GM12878 (cell line): ENCODE data around the gene CDPF1.

Experiments used
- CBX5 ChIP-seq: sonication (generic); IDR thresholded peaks from 2 replicates; pipeline ENCODE4 v1.6.1; 2016; ENCODE audit warnings: low read depth, moderate library complexity, mild to moderate bottlenecking, inconsistent platforms
- EGR1 ChIP-seq, 2 experiments: IDR thresholded peaks; 1 replicate in 1 of 2; 2 replicates in 1 of 2; pipeline ENCODE4 v1.6.1; 2011 to 2012; ENCODE audit warnings: low read depth in 2 of 2, low read length in 2 of 2, borderline replicate concordance in 1 of 2, mild to moderate bottlenecking in 1 of 2, moderate library complexity in 1 of 2
- EP300 ChIP-seq, 2 experiments: fragments of 150-350 bp in 1 of 2; IDR thresholded peaks; 2 replicates each; pipeline ENCODE4 v1.6.1; 2011 to 2012; ENCODE audit warnings: low read depth in 2 of 2, low read length in 2 of 2, borderline replicate concordance in 1 of 2, improper control_type of control experiment in 1 of 2, inconsistent platforms in 1 of 2; ENCODE audit not compliant: control insufficient read depth in 1 of 2
- ETV6 ChIP-seq, 2 experiments: fragments of 450-650 bp in 1 of 2; IDR thresholded peaks in 1 of 2; conservative IDR thresholded peaks in 1 of 2; 2 replicates each; pipeline ENCODE4 v1.6.1; 2014; ENCODE audit warnings: antibody characterized with exemption in 1 of 2, borderline replicate concordance in 1 of 2, low read depth in 1 of 2, mild to moderate bottlenecking in 1 of 2, moderate library complexity in 1 of 2
- HDAC6 ChIP-seq: fragments of 200-600 bp; sonication (generic); IDR thresholded peaks from one replicate; pipeline ENCODE4 v1.8.0; 2017; ENCODE audit warnings: antibody characterized with exemption; ENCODE audit not compliant: unreplicated experiment
- JUNB ChIP-seq: IDR thresholded peaks from 2 replicates; pipeline ENCODE4 v1.6.1; 2016; ENCODE audit warnings: antibody characterized with exemption, mild to moderate bottlenecking
- RAD51 ChIP-seq: fragments of 450-650 bp; IDR thresholded peaks from 2 replicates; pipeline ENCODE4 v1.6.1; 2016; ENCODE audit warnings: moderate library complexity, mild to moderate bottlenecking, inconsistent platforms
- SIX5 ChIP-seq: IDR thresholded peaks from 2 replicates; pipeline ENCODE4 v1.6.1; 2011; ENCODE audit warnings: mild to moderate bottlenecking, low read depth, low read length, moderate library complexity; ENCODE audit not compliant: severe bottlenecking
- TAF1 ChIP-seq: IDR thresholded peaks from 2 replicates; pipeline ENCODE4 v1.6.1; 2011; ENCODE audit warnings: mild to moderate bottlenecking, low read depth, low read length, borderline replicate concordance
- ZNF207 ChIP-seq: fragments of 450-650 bp; IDR thresholded peaks from 2 replicates; pipeline ENCODE4 v1.6.1; 2014; ENCODE audit warnings: antibody characterized with exemption, mild to moderate bottlenecking, borderline replicate concordance
- TF ChIP-seq, protein P1 (sequence below), 3 experiments: IDR thresholded peaks in 2 of 3; conservative IDR thresholded peaks in 1 of 3; 2 replicates each; pipeline ENCODE4 v1.5.1; 2011; ENCODE audit warnings: low read depth in 3 of 3, low read length in 3 of 3, mild to moderate bottlenecking in 3 of 3, control low read depth in 2 of 3, moderate library complexity in 2 of 3, inconsistent platforms in 1 of 3, mixed read lengths in 1 of 3; ENCODE audit not compliant: control insufficient read depth in 2 of 3, insufficient read depth in 1 of 3; ENCODE audit errors: extremely low read depth in 1 of 3

GRCh38 chr22:46280999-46281623 lies 31.0 kb upstream of the CDPF1 start:
- TF ChIP-seq TAF1, result no peak
- TF ChIP-seq SIX5, result no peak
- no peak for TF ChIP-seq JUNB
- no peak for TF ChIP-seq HDAC6
- no peak for TF ChIP-seq ETV6 (conservative IDR thresholded peaks at IDR 0.05 in 1 of 2, IDR thresholded peaks at IDR 0.05 in 1 of 2; ENCODE audit: borderline replicate concordance in 1 of 2, low read depth in 1 of 2)
- TF ChIP-seq, protein P1, sequence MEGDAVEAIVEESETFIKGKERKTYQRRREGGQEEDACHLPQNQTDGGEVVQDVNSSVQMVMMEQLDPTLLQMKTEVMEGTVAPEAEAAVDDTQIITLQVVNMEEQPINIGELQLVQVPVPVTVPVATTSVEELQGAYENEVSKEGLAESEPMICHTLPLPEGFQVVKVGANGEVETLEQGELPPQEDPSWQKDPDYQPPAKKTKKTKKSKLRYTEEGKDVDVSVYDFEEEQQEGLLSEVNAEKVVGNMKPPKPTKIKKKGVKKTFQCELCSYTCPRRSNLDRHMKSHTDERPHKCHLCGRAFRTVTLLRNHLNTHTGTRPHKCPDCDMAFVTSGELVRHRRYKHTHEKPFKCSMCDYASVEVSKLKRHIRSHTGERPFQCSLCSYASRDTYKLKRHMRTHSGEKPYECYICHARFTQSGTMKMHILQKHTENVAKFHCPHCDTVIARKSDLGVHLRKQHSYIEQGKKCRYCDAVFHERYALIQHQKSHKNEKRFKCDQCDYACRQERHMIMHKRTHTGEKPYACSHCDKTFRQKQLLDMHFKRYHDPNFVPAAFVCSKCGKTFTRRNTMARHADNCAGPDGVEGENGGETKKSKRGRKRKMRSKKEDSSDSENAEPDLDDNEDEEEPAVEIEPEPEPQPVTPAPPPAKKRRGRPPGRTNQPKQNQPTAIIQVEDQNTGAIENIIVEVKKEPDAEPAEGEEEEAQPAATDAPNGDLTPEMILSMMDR (IDR thresholded peaks at IDR 0.05 in 2 of 3, conservative IDR thresholded peaks at IDR 0.05 in 1 of 3; ENCODE audit: control insufficient read depth in 2 of 3, extremely low read depth in 1 of 3, insufficient read depth in 1 of 3, low read depth in 3 of 3, low read length in 3 of 3), result no peak
- TF ChIP-seq CBX5, result no peak
- TF ChIP-seq EP300 (IDR thresholded peaks at IDR 0.05; ENCODE audit: borderline replicate concordance in 1 of 2, control insufficient read depth in 1 of 2, low read depth in 2 of 2, low read length in 2 of 2), result no peak
- TF ChIP-seq ZNF207, result no peak
- no peak for TF ChIP-seq EGR1 (IDR thresholded peaks at IDR 0.05; ENCODE audit: borderline replicate concordance in 1 of 2, low read depth in 2 of 2, low read length in 2 of 2)
- peak; percentile 90 for TF ChIP-seq RAD51
